CD4-positive, alpha-beta T cell treated with Interleukin-4 for 4 hours (primary cell): ENCODE data around the gene TMIGD1.
A peak's percentile ranks its signal among the peaks of the same experiment; 100 is the strongest.
"Not testable (repeated sequence)": the region's sequence is repeated elsewhere in the genome, so short reads cannot be mapped to it uniquely, and the experiment has no call there.

Source experiments
- DNase-seq: peaks from one replicate; pipeline ENCODE4 v3.0.0-alpha.2; 2020

Gene TMIGD1

DNA sequence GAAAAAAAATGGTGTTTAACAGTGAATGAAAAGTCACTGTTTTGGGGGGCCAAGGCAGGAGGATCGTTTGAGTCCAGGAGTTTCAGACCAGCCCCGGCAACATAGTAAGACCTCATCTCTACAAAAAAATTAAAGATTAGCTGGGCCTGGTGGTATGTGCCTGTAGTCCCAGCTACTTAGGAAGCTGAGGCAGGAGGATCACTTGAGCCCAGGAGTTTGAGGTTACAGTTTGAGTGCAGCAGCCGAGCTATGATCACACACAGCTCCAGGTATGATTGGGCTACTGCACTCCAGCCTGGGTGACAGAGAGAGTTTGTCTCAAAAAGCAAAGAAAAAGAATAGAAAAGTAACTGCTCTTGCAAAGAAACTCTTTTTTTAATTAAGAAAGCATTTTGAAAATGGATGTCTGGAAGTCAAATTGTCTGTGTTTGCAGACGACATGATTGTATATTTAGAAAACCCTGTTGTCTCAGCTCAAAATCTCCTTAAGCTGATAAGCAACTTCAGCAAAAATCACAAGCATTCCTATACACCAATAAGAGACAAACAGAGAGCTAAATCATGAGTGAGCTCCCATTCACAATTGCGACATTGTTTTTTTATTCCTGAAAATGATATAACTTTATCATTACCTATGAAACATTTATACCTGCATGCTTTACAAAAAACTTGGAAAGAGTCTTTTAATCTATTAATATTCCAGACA lies 24.4 kb upstream of the TMIGD1 start:
- DNase-seq, result no peak

DNA sequence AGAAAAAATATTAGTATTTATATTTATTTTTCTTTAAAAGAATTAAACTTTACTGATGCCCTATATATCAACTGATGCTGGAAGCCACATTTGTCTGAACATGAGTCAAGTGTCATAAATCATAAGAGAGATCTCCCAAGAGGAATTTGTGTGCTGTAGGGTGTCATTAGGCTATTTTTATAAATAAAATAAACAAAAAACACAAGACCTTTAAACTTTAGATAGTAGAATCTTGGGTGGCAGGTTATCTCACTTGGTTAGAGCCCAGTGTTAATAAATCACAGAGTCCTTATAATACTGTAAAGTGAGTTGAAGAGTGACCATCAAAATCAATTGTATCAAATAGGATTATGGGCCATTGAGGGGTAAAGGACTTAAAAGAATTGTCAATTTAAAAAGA lies 23.6 kb upstream of the TMIGD1 start:
- DNase-seq, result no peak

DNA sequence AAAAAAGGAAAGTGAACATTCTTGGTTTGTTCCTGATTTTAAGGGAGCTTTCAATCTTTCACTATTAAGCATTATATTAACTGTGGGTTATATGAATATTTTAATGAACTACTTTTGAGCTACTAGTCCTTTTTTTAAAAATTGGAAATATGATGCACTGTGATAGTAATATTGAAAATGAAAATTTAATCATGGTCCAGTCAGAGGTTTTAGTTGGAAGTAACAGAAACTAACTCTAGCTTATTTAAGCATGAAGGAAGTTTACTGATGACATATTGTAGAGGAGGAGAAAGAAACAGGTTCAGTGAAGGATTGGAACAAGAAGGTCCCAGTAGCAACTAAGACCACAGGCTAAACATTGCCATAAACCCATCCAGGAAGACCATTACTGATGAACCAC lies 20.8 kb upstream of the TMIGD1 start:
- no peak for DNase-seq

DNA sequence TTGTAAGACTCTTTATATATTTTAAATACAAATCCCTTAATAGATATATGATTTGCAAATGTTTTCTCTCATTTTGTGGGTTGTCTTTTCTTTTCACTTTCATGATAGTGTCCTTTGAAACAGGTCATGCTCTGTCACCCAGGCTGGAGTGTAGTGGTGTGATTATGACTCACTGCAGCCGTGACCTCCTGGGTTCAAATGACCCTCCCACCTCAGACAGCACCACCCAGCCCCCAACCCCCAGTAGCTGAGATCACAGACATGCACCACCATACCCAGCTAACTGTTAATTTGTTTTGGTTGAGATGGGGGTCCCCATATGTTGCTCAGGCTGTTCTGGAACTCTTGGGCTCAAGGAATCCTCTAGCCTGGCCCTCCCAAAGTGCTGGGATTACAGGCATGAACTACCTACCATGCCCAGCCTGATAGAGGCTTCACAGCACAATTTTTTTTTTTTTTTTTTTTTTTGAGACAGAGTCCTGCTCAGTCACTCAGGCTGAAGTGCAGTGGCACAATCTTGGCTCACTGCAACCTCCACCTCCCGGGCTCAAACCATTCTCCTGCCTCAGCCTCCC lies 18.5 kb upstream of the TMIGD1 start:
- DNase-seq, result no peak

DNA sequence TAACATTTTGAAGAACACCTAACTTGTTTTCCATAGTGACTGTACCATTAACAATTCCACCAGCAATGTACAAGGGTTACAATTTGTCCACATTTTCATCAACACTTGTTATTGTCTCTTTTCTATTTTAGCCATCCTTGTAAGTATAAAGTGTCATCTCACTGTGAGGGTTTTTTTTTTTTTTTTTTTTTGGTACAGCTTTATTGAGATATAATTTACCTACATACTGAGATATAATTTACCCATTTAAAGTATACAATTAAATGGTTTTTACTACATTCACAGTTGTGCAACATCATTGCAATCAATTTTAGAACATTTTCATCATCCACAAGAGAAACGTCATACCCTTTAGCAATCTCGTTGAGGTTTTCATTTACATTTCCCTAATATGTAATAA lies 17.9 kb upstream of the TMIGD1 start:
- no peak for DNase-seq

DNA sequence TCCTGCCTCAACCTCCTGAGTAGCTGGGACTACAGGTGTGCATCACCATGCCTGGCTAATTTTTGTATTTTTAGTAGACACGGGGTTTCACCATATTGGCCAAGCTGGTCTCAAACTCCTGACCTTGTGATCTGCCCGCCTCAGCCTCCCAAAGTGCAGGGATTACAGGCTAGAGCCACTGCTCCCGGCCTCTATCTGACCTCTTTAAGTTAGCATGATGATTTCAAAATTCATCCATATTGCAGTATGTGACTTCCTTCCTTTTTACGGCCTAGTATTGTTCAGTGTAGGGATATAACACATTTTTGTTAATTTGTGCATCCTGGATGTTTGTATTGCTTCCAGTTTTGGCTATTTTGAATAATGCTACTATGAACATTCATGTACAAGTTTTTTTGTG lies 17.4 kb upstream of the TMIGD1 start:
- DNase-seq, result not testable (repeated sequence)

DNA sequence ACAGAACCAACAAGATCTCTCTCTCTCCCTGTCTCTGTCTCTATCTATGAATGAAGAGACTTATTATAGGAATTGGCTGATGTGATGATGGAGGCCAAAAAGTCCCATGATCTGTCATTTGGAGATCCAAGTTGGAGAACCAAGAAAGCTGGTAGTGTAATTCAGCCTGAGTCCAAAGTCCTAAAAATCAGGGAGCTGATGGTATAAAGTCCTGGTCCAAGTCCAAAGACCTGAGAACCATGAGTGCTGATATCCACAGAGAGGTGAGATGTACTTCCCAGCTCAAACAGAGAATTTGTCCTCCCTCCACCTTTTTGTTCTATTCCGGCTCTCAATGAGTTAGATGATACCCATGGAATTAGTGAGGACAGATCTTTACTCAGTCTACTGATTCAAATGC lies 15.4 kb upstream of the TMIGD1 start:
- DNase-seq, result no peak

DNA sequence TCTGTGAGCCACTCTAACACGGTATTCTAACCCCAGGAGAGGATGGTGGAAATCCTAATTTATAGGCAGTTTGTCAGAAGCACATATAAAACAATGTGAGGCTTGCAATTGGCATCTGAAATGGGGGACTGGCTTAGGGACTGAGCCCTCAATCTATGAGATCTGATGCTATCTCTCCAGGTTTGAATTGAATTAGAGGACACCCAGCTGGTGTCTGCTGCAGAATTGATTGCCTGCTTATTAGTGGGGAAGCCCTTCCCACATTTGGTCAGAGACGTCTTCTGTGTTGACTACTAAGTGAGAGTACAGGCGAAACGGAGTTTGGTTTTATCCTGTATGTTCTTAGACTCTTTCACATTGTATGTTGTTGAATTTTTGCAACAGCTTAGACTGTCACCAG lies 13.6 kb upstream of the TMIGD1 start:
- no peak for DNase-seq

DNA sequence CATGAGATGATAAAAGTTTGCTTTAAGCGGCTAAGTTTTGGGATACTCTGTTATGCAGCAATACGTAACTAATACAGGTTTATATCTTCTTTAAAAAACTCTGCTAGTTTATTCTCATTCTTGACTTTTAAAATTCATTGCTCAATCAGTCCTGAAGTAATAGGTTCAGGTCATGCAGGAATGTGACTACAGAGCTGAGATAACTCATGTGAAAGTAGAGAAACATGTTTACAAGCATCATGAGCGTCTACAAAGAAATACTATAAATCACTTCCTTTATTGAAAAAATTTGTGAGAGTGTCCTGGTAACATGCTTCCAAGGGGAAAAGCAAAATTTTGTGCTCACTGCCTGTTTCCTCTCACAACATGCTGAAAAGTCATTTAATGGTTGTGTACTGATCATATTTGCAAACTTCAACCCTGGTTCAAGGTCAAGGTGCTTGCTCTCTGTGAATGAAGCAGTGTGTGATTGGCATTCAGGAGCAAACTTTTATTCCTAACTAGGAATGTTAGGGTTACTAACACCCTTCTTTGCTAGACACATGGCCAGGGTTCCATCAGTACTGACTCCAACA lies 12.5 kb upstream of the TMIGD1 start:
- DNase-seq, result no peak

DNA sequence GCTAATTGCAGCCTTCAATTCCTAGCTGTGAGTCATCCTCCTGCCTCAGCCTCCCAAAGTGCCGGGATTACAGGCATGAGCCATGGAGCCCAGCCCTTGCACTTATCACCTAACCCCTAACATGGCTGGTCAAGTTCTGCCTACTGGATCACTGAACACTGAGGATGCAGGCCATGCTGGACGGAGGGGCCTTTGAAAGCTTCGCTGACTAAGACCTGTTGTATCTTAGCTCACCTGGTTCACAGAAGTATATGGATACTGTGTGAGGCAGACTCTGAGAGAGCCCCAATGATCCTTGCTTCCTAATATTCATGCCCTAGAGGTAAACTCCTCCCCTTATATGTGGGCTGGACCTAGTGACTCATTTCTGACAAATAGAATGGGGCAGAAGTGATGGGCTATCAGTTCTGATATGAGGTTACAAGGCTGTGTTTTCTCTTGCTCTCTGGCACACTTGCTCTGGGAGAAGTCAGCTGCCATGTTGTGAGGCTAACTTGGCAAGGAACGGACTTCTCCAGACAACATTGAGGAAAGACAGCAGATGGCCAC lies 11.7 kb upstream of the TMIGD1 start:
- DNase-seq, result no peak

DNA sequence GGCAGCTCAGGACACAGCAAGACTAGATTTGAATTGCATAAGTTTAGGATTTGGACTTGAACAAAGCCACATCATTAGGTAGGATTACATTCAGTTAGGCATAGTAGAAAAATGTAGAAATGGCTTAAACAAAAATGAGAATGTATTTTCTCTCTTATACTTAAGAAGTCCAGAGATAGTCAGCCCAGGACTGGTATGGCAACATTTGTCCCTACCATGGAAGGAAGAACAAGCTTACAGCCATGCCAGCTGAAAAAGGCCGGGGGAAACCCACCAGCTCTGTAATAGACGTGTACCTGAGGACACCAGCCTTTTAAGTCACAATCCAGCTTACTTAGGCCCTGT lies 11.2 kb upstream of the TMIGD1 start:
- no peak for DNase-seq

DNA sequence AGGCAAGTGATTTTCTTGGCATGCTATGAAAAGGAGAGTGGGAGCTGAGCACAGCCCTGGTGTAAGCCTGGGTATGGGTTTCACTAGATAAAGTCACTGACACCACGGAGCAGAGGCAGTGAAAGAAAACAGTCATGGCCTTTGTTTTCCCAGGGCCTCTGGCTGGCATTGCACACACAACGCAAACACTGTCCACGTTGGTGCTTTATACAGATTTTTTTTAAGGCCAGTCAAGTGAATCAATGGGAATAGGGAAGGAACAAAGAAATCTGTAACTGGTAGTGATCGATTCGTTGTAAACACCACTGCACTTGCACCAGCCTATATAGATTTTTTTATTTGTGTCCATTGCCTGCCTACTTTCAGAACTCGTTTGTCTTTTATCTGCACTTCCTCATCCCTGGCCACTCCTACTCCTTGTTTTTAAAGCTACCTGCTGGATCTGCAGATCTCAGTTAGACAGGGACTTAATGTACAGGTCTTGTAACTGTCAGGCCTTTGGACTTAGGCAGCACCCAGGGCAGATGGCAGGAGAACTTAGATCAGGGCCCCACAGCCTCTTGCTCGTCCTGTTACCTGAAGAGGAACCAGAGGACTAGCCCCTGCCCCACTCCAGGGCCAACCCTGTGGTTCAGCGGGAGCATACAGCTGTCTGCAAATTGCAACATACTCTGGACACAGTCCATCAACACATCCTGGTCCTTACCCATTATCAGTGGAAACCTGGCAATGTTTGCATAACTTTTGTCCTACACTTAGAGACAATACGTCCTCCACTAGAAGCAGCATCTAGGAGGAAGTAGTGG lies 10.6 kb upstream of the TMIGD1 start:
- no peak for DNase-seq

DNA sequence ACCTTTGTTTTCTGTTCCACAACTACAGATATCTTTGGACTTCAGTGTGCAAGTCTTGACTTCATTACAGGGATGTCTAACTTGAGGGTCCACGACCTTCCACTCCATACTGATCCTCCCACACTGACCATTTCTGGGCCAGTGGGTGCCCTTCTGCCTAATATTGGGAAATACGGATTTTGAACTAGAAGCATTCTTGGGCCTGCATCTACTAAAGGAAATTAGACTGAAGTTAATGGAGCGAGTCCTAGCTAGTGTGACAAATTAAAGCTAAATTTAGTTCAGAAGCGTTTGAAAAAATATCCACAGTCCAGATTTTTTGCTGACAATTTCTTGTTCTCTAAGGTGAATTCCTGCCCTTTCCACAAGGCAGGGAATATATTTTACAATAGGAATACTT lies 9.9 kb upstream of the TMIGD1 start:
- no peak for DNase-seq

DNA sequence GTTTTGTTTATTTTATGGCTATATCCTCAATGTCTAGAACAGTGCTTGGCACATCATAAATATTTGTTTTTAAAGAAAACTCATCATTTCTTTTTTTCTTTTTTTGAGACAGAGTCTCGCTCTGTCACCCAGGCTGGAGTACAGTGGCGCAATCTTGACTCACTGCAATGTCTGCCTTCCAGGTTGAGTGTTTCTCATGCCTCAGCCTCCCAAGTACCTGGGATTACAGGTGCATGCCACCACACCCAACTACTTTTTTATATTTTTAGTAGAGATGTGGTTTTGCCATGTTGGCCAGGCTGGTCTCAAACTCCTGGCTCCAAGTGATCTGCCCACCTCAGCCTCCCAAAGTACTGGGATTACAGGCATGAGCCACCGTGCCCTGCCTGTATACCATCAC lies 9.4 kb upstream of the TMIGD1 start:
- not testable (repeated sequence) for DNase-seq

DNA sequence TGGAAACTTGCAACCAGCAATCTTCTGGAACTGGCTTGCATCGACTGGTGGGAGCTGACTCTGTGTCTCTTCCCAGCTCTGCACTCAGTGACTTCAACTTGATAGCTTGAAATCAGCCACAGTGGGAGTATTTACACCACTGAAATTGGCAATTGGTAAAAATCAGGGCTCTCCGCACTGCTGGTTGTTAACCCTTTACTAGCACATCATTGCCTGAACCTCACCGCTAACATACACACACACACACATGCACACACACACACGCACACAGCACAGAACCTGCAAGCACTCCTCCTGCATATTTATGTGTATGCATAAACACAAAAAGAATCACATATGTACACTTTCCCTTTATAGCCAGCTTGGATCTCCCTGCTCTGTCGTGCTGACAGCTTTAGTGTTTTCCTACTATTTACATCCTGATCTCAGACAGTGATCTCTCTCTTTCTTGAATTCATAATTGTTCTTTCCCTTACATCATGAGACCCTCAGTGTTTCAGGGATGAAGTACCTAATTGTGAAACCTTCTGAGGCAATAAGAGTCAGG lies 7.9 kb upstream of the TMIGD1 start:
- DNase-seq, result no peak

DNA sequence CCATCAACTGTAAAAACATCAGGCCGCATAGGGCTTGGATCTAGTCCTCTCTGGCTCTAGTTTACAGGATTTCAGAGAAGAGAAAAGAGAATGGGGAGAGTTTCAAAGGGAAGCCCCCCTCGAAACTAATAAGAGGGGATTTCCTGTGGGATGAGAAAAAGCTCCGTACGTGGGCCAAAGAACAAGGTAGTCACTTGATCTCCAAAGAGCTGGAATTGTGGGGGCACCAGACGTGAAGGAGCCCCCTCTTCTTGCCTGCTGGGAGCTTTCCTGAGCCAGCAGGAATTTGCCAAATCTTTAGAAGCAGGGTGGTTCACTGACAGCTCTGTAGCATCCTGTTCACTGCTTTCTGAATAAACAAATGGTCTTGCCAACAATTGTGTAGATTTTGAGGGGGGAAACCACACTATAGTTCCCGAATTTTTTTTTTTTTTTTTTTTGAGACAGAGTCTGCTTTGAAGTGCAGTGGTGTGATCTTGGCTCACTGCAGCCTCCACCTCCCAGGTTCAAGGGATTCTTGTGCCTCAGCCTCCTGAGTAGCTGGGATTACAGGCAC lies 7.0 kb upstream of the TMIGD1 start:
- no peak for DNase-seq

DNA sequence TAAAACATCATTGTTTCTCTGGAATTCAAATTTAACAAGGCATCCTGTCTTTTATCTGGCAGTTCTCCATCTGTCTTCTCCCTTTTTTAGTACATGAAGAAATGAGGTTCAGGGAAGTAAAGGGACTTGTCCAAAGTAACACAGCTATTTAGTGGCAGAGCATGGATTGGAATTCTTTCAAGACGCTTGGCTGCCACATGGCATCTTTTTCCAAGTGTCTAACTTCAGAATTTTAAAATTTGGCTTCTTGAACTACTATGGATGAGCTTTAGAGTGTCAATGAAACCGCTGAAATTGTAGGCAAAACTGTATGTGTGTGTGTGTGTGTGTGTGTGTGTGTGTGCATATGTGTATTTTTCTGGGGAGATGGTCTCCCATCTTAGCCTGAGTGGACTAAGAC lies 5.2 kb upstream of the TMIGD1 start:
- DNase-seq, result no peak

DNA sequence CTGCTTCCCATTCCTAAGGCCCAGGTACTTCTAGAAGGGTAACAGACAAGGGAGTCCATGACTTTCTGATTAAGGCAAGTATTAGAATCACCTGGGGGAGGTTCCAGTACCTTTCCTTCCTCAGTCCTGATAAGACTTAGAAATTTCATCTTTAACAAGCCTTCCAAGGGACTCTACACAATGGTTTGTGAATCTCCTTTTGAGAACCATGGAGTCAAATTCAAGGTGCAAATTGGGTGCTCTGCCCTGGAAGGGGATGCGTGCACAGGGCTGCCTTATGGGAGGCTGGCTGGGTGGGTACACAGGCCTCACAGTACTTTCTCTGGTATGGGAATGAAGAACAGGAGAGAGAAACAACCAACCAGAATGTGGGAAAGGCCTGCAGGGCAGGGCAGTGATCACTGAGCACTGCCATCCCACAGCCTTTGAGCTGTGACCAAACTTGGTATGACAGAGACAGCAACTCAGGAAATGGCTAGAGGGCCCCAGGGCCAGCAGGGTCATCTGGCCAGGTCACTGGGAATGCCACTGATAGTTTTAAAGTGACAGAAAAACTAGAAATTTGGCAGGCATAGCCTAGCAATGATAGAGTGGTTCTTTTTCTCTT lies 3.6 kb upstream of the TMIGD1 start:
- no peak for DNase-seq

DNA sequence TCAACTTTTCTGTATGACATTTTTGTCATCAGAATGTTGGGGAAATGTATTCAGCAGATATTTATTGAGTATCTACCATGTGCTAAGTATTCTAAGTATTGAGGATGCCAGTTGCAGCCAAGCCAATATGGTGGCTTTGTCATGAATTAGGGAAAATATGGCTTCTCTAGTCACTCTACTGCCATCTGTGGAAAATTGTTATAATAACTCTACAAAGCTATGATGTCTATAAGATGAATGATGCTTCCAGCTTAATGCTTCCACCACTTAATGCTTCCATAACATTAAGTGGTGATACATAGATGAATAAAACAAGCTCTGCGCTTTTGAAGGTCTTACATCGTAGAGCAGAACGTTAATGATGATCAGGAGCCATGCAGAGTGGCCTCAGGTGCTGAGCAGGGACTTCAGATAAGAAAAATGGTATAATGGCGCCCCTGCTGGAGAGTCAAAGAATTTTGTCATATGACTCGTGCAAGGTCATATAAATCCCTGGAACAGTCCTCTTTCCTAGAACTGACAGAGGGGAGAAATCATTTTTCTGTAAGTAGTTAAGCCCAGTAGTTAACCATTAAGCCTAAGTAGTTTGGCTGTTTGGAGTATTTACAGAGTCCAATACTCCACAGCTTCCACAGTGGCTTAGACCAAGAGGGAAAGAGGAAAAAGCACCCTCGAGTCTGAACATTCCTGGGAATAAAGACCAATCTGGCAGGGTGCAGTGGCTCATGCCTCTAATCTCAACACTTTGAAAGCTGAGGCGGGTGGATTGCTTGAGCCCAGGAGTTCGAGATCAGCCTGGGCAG lies 2.7 kb upstream of the TMIGD1 start:
- peak; percentile 74 for DNase-seq

DNA sequence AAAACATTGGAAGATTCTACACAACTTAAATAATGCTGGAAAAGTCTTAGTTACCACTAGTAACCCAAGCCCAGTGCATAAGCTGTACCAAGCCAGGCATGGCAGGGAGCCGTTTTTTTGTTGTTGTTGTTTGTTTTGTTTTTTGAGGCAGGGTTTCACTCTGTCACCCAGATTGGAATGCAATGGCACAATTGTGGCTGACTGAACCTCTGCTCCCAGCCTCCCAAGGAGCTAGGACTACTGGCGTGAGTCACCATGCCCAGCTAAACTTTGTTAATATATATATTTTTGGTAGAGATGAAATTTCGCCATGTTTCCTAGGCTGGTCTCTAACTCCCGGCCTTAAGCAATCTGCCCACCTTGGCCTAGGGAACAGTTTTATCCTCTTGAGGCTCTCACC lies 564 bp upstream of the TMIGD1 start:
- DNase-seq, result no peak

DNA sequence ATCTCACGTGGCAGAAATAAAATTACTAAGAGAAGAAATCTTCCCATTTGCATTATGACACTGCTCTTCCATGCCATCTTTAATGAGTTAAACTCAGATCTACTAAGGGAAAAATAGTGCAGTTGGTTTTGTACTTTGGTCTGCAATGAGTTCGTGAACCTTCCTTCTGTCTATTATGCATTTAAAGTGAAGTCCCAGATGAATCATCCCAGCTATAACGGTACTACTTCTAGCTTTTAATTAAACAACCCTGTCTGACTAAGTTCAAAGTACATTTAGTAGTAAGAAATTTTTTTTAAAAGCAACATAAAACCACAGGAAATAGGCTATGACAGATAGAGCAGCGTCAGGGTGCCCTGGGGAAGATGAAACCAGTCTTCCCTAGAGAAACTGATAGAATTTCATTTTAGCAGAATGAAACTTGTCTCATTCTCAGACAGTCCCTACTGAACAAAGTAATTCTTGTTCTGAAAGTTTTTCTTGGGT lies 1.8 kb downstream of the TMIGD1 start:
- peak; percentile 87 for DNase-seq

DNA sequence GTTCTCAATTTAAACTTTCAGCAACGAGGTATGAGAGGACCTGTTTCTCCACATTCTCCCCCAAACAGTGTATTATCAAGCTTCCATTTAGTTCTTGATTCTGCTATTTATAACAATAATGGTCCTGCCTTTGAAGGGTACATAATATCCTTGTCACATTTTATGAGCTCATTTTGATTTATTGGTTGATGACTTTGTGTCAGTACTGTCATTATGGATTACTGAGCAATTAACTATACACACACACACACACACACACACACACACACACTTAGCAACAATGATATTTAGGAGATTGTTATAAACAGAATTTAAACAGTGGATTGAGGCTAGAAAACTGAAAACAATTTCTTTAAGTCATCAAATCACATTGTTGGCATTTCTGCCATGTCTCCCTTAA lies 7.0 kb downstream of the TMIGD1 start:
- no peak for DNase-seq
